Caco-2 (cell line): ENCODE results near the gene PATJ. TPM values are rescaled to one million over a fixed set of nuclear protein-coding genes. Genes with fewer than 3 reads are reported as not detected.

Experiments
- BruUV-seq: library from RNA; stranded (reverse); fragments of 400-500 nt; replicated peaks from 2 replicates; lab custom pipeline; 2021; lab: Mats Ljungman, UMichigan
- CTCF ChIA-PET: fragments of 300-600 bp; sonication (Branson Sonifier 250); formaldehyde crosslinking; loops from one replicate; lab custom pipeline; 2022; ENCODE audit warnings: antibody characterized with exemption; lab: Charles Lee
- POLR2A ChIA-PET: fragments of 300-600 bp; sonication (Branson Sonifier 250); formaldehyde crosslinking; loops from one replicate; lab custom pipeline; 2022; ENCODE audit warnings: antibody characterized with exemption; lab: Charles Lee
- DNase-seq, 2 experiments: peaks; one replicate each; pipeline versions ENCODE4 v3.0.0 to v3.0.0-alpha.2; 2020 to 2022
- H3K27me3 ChIP-seq: replicated peaks from 2 replicates; pipeline ENCODE4 v1.6.0; 2011; ENCODE audit warnings: low read length; ENCODE audit not compliant: control insufficient read depth, insufficient read depth
- H3K36me3 ChIP-seq: 2 replicates; pipeline ENCODE4 v1.5.1; 2011; ENCODE audit warnings: low read length; ENCODE audit not compliant: control insufficient read depth, insufficient read depth
- H3K4me1 ChIP-seq: fragments of 250-450 bp; sonication (Bioruptor Pico); 2 replicates; pipeline ENCODE4 v1.5.1; 2020; ENCODE audit warnings: mild to moderate bottlenecking
- H3K4me3 ChIP-seq: 2 replicates; pipeline ENCODE4 v1.5.1; 2011; ENCODE audit warnings: low read depth, mild to moderate bottlenecking, control low read depth, low read length
- H3K9me3 ChIP-seq: fragments of 250-450 bp; sonication (Bioruptor Pico); 2 replicates; pipeline ENCODE4 v1.5.1; 2020; ENCODE audit warnings: mild to moderate bottlenecking, moderate library complexity
- H3K27ac Mint-ChIP-seq: one replicate; pipeline ENCODE4 v1.8.0; 2022; ENCODE audit warnings: mixed read lengths; ENCODE audit not compliant: unreplicated experiment
- H3K27me3 Mint-ChIP-seq: one replicate; pipeline ENCODE4 v1.8.0; 2022; ENCODE audit warnings: mixed read lengths; ENCODE audit not compliant: insufficient read depth, unreplicated experiment
- H3K36me3 Mint-ChIP-seq: one replicate; pipeline ENCODE4 v1.8.0; 2022; ENCODE audit warnings: mild to moderate bottlenecking, mixed read lengths; ENCODE audit not compliant: insufficient read depth, unreplicated experiment
- H3K4me1 Mint-ChIP-seq: one replicate; pipeline ENCODE4 v1.8.0; 2022; ENCODE audit warnings: low read depth, mixed read lengths; ENCODE audit not compliant: unreplicated experiment
- H3K4me3 Mint-ChIP-seq: one replicate; pipeline ENCODE4 v1.8.0; 2022; ENCODE audit warnings: mild to moderate bottlenecking, moderate library complexity, mixed read lengths; ENCODE audit not compliant: unreplicated experiment
- H3K9me3 Mint-ChIP-seq: one replicate; pipeline ENCODE4 v1.8.0; 2022; ENCODE audit warnings: mixed read lengths; ENCODE audit not compliant: unreplicated experiment
- CTCF ChIP-seq, 2 experiments: fragments of 200-600 bp in 1 of 2; IDR thresholded peaks; 1 replicate in 1 of 2; 2 replicates in 1 of 2; pipeline versions ENCODE4 v1.5.1 to v1.8.0; 2011 to 2022; ENCODE audit warnings: antibody characterized with exemption in 1 of 2, control low read depth in 1 of 2, inconsistent platforms in 1 of 2, low read depth in 1 of 2, low read length in 1 of 2, mild to moderate bottlenecking in 1 of 2, moderate library complexity in 1 of 2; ENCODE audit not compliant: insufficient read depth in 1 of 2, severe bottlenecking in 1 of 2, unreplicated experiment in 1 of 2
- intact Hi-C: fragments of 100-400 bp; cut with micrococcal nuclease; formaldehyde crosslinking; loops from one replicate; pipeline ENCODE4 v1.10.0; 2022; ENCODE audit not compliant: unreplicated experiment
- total RNA-seq: library from RNA; stranded (reverse); gene quantifications from 2 replicates; pipeline ENCODE4 v1.2.3, GENCODE V29; 2022

PATJ gene
- total RNA-seq, 1 experiment from 2014 or later = 31.6 TPM

- Histone ChIP-seq H3K4me3 (no peak overlapping the region), H3K9me3 (no peaks in the 10 kb centered on the region), H3K36me3 (no peaks in the 10 kb centered on the region), H3K4me1 (no peaks in the 10 kb centered on the region), H3K27me3 (no peaks in the 10 kb centered on the region)
- intact Hi-C loops = no loop called here
- no peaks in the 10 kb centered on the region for H3K27me3 Mint-ChIP-seq
- no peak overlapping the region for H3K27ac Mint-ChIP-seq
- TF ChIP-seq CTCF (IDR thresholded peaks at IDR 0.05; ENCODE audit: insufficient read depth in 1 of 2, low read depth in 1 of 2, low read length in 1 of 2, severe bottlenecking in 1 of 2, unreplicated experiment in 1 of 2) = no peak
- H3K9me3 Mint-ChIP-seq = no peaks in the 10 kb centered on the region
- CTCF ChIA-PET = no interaction called here
- no peak for DNase-seq
- no peaks in the 10 kb centered on the region for H3K4me1 Mint-ChIP-seq
- no TSS peak for BruUV-seq
- POLR2A ChIA-PET = no interaction called here
- H3K36me3 Mint-ChIP-seq = no peaks in the 10 kb centered on the region
- no peak overlapping the region for H3K4me3 Mint-ChIP-seq
Observed at GRCh38 chr1:61995641-61996040, 253.4 kb downstream of the PATJ start.

GRCh38 chr1:61997123-61997522 lies 254.8 kb downstream of the PATJ start:
- H3K9me3 ChIP-seq = no peaks in the 10 kb centered on the region
- Mint-ChIP-seq H3K27ac (no peak overlapping the region), H3K4me1 (no peaks in the 10 kb centered on the region), H3K27me3 (no peaks in the 10 kb centered on the region), H3K36me3 (no peaks in the 10 kb centered on the region), H3K4me3 (no peak overlapping the region), H3K9me3 (no peaks in the 10 kb centered on the region)
- ChIA-PET POLR2A (no interaction called here), CTCF (no interaction called here)
- no peaks in the 10 kb centered on the region for H3K27me3 ChIP-seq
- H3K4me1 ChIP-seq = no peaks in the 10 kb centered on the region
- TF ChIP-seq CTCF (IDR thresholded peaks at IDR 0.05; ENCODE audit: insufficient read depth in 1 of 2, low read depth in 1 of 2, low read length in 1 of 2, severe bottlenecking in 1 of 2, unreplicated experiment in 1 of 2) = no peak
- H3K36me3 ChIP-seq = no peaks in the 10 kb centered on the region
- H3K4me3 ChIP-seq = no peak overlapping the region
- BruUV-seq = no TSS peak
- intact Hi-C loops = no loop called here
- no peak for DNase-seq

- Histone ChIP-seq H3K27me3 (no peaks in the 10 kb centered on the region), H3K36me3 (no peaks in the 10 kb centered on the region), H3K4me3 (no peak overlapping the region), H3K9me3 (no peaks in the 10 kb centered on the region), H3K4me1 (no peaks in the 10 kb centered on the region)
- intact Hi-C loops = no loop called here
- POLR2A ChIA-PET = no interaction called here
- no TSS peak for BruUV-seq
- Mint-ChIP-seq H3K4me1 (no peaks in the 10 kb centered on the region), H3K9me3 (no peaks in the 10 kb centered on the region), H3K4me3 (no peak overlapping the region), H3K36me3 (no peaks in the 10 kb centered on the region), H3K27me3 (no peaks in the 10 kb centered on the region), H3K27ac (no peak overlapping the region)
- no peak for TF ChIP-seq CTCF (IDR thresholded peaks at IDR 0.05; ENCODE audit: insufficient read depth in 1 of 2, low read depth in 1 of 2, low read length in 1 of 2, severe bottlenecking in 1 of 2, unreplicated experiment in 1 of 2)
- DNase-seq = no peak
- CTCF ChIA-PET = no interaction called here
Observed at GRCh38 chr1:62003777-62004176, 261.5 kb downstream of the PATJ start.
